ENCODE results near the gene CDRT4. TPM values are rescaled to one million over a fixed set of nuclear protein-coding genes. Genes with fewer than 3 reads are reported as not detected.

The CDRT4 gene
- total and polyA plus RNA-seq, 2 donors (not counting 3 experiments of a cell fraction or from before 2014, with no cell fraction given): 11.5 to 13.6 TPM

DNA sequence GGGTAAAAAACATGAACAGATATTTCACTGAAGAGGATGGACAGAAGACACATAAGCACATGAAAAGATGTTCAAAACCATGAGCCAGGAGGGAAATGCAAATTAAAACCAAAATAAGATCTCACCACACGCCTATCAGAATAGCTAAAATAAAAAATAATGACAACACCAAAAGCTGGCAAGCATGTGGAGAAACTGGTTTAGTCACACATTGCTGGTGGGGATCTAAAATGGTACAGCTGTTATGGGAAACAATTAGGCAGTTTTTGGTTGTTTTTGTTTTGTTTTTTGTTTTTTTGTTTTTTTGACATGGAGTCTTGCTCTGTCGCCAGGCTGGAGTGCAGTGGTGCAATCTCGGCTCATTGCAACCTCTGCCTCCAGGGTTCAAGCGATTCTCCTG lies 81.3 kb downstream of the CDRT4 start:
- no peaks in the 10 kb centered on the region for H4K20me1 ChIP-seq (replicated peaks; ENCODE audit: control insufficient read depth, extremely low read depth, insufficient read depth, low read length)
- TF ChIP-seq POLR2A (IDR thresholded peaks at IDR 0.05; ENCODE audit: low read depth, low read length): no peak
- TF ChIP-seq, protein P1, sequence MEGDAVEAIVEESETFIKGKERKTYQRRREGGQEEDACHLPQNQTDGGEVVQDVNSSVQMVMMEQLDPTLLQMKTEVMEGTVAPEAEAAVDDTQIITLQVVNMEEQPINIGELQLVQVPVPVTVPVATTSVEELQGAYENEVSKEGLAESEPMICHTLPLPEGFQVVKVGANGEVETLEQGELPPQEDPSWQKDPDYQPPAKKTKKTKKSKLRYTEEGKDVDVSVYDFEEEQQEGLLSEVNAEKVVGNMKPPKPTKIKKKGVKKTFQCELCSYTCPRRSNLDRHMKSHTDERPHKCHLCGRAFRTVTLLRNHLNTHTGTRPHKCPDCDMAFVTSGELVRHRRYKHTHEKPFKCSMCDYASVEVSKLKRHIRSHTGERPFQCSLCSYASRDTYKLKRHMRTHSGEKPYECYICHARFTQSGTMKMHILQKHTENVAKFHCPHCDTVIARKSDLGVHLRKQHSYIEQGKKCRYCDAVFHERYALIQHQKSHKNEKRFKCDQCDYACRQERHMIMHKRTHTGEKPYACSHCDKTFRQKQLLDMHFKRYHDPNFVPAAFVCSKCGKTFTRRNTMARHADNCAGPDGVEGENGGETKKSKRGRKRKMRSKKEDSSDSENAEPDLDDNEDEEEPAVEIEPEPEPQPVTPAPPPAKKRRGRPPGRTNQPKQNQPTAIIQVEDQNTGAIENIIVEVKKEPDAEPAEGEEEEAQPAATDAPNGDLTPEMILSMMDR (IDR thresholded peaks at IDR 0.05; ENCODE audit: extremely low read depth in 1 of 2, insufficient read depth in 1 of 2, low read depth in 1 of 2, low read length in 2 of 2): no peak
- TF ChIP-seq POLR2AphosphoS5 (IDR thresholded peaks at IDR 0.05; ENCODE audit: insufficient read depth, low read depth, low read length): no peak
- TF ChIP-seq GATA2 (IDR thresholded peaks at IDR 0.05; ENCODE audit: insufficient read depth, insufficient read length, low read depth, low read length): no peak
- no peak for TF ChIP-seq FOS (IDR thresholded peaks at IDR 0.05; ENCODE audit: borderline replicate concordance, insufficient read depth, low read length)
- TF ChIP-seq, protein P2, sequence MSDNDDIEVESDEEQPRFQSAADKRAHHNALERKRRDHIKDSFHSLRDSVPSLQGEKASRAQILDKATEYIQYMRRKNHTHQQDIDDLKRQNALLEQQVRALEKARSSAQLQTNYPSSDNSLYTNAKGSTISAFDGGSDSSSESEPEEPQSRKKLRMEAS (IDR thresholded peaks at IDR 0.05; ENCODE audit: insufficient read depth, insufficient read length): no peak
- TF ChIP-seq MYC (IDR thresholded peaks at IDR 0.05; ENCODE audit: low read depth, low read length): no peak
- no peak for TF ChIP-seq JUN (IDR thresholded peaks at IDR 0.05; ENCODE audit: borderline replicate concordance, insufficient read depth, insufficient read length, low read depth)
- TF ChIP-seq EZH2 (IDR thresholded peaks at IDR 0.05; ENCODE audit: borderline replicate concordance, low read depth, low read length, severe bottlenecking): no peak
- POLR2A ChIA-PET: no interaction called here

More for the DNA sequence above, 81.3 kb downstream of the CDRT4 start:
- Histone ChIP-seq H3K9me3 (replicated peaks; ENCODE audit: control insufficient read depth, insufficient read depth, low read length) (no peaks in the 10 kb centered on the region), H3K9ac (replicated peaks; ENCODE audit: extremely low read depth, insufficient read depth, low read length) (no peak overlapping the region), H3K4me1 (ENCODE audit: control insufficient read depth, extremely low read depth, insufficient read depth, low read length) (peaks cover 3% of the 10 kb centered on the region), H3K36me3 (ENCODE audit: control insufficient read depth in 2 of 2, extremely low read depth in 1 of 2, insufficient read depth in 2 of 2, low read length in 2 of 2) (no peaks in the 10 kb centered on the region), H3K4me2 (ENCODE audit: insufficient read depth, low read length) (no peak overlapping the region), H3K4me3 (replicated peaks in 1 of 3; ENCODE audit: insufficient read depth in 1 of 3, low read depth in 1 of 3, low read length in 3 of 3) (no peak overlapping the region), H2AFZ (ENCODE audit: low read depth, low read length) (no peak overlapping the region), H3K79me2 (ENCODE audit: control insufficient read depth, insufficient read depth, low read length) (no peaks in the 10 kb centered on the region), H3K9me1 (replicated peaks; ENCODE audit: control insufficient read depth, extremely low read depth, insufficient read depth, low read length) (no peaks in the 10 kb centered on the region), H3K27ac (ENCODE audit: insufficient read depth, low read depth, low read length) (no peak overlapping the region), H3K27me3 (ENCODE audit: control insufficient read depth in 2 of 2, insufficient read depth in 2 of 2, low read length in 2 of 2) (peaks cover 3 to 6% of the 10 kb centered on the region in 2 experiments)
- dilution Hi-C loops (cut with MboI; ENCODE audit: extremely low pct_ligation_motif_present, low sequenced_read_pairs) (no loop called here), intact Hi-C loops (cut with micrococcal nuclease) (no loop called here)
- no TSS peak for BruUV-seq (replicated peaks)
- DNase-seq (ENCODE audit: low read depth, low spot score) (no peak), FAIRE-seq (no peak)
- CTCF ChIA-PET: interaction anchor here (1.0 kb wide), 1 partner anchor 24 kb away, joined by 3 read pairs; no protein-coding TSS in a partner anchor

Other genes starting within 250 kb of the CDRT4 start
- 51.2 and 67.2 TPM in 2 replicates for gene PMP22, start 202.3 kb downstream of the CDRT4 start, total RNA-seq
- 103 and 158 TPM in 2 replicates for gene PMP22, start 202.3 kb downstream of the CDRT4 start, polyA plus RNA-seq
- not detected in 2 replicates for gene TEKT3, start 126.0 kb downstream of the CDRT4 start, total RNA-seq
- gene TEKT3, start 126.0 kb downstream of the CDRT4 start, polyA plus RNA-seq: 0.28 and 0.75 TPM in 2 replicates
- 28.7 and 36.3 TPM in 2 replicates for gene TVP23C, start 95.9 kb upstream of the CDRT4 start, total RNA-seq
- gene TVP23C, start 95.9 kb upstream of the CDRT4 start, polyA plus RNA-seq: 5.2 and 6.4 TPM in 2 replicates
- gene FBXW10B, start 152.1 kb upstream of the CDRT4 start, total RNA-seq: 0.90 and 2.5 TPM in 2 replicates
- gene FBXW10B, start 152.1 kb upstream of the CDRT4 start, polyA plus RNA-seq: 0.80 and 1.3 TPM in 2 replicates
- 45.5 and 50.3 TPM in 2 replicates for gene TRIM16, start 216.7 kb upstream of the CDRT4 start, total RNA-seq
- gene TRIM16, start 216.7 kb upstream of the CDRT4 start, polyA plus RNA-seq: 41.2 and 41.7 TPM in 2 replicates
- 37.4 and 46.5 TPM in 2 replicates for gene ZNF286A, start 232.1 kb upstream of the CDRT4 start, total RNA-seq
- gene ZNF286A, start 232.1 kb upstream of the CDRT4 start, polyA plus RNA-seq: 8.6 and 11.7 TPM in 2 replicates

Data from endothelial cell of umbilical vein (primary cell).